ENCODE results near the gene CASS4. TPM values are rescaled to one million over a fixed set of nuclear protein-coding genes. Genes with fewer than 3 reads are reported as not detected.

The CASS4 gene
- total RNA-seq, 4 donors from 2014 or later, result 0.62 to 9.1 (median 3.7) TPM

- intact Hi-C loops (cut with DNase I; ENCODE audit: low total_unique reads), result no loop called here
- Histone ChIP-seq H3K9me3 (no peaks in the 10 kb centered on the region), H3K36me3 (no peaks in the 10 kb centered on the region), H3K4me1 (no peaks in the 10 kb centered on the region), H3K27ac (no peak overlapping the region), H3K27me3 (no peaks in the 10 kb centered on the region), H3K4me3 (no peak overlapping the region)
- TF ChIP-seq, protein P1, sequence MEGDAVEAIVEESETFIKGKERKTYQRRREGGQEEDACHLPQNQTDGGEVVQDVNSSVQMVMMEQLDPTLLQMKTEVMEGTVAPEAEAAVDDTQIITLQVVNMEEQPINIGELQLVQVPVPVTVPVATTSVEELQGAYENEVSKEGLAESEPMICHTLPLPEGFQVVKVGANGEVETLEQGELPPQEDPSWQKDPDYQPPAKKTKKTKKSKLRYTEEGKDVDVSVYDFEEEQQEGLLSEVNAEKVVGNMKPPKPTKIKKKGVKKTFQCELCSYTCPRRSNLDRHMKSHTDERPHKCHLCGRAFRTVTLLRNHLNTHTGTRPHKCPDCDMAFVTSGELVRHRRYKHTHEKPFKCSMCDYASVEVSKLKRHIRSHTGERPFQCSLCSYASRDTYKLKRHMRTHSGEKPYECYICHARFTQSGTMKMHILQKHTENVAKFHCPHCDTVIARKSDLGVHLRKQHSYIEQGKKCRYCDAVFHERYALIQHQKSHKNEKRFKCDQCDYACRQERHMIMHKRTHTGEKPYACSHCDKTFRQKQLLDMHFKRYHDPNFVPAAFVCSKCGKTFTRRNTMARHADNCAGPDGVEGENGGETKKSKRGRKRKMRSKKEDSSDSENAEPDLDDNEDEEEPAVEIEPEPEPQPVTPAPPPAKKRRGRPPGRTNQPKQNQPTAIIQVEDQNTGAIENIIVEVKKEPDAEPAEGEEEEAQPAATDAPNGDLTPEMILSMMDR (IDR thresholded peaks at IDR 0.05), result no peak
- no peak for TF ChIP-seq POLR2A (IDR thresholded peaks at IDR 0.05)
- no peak for DNase-seq
Observed at GRCh38 chr20:56440346-56441007, 28.4 kb downstream of the CASS4 start.

DNA sequence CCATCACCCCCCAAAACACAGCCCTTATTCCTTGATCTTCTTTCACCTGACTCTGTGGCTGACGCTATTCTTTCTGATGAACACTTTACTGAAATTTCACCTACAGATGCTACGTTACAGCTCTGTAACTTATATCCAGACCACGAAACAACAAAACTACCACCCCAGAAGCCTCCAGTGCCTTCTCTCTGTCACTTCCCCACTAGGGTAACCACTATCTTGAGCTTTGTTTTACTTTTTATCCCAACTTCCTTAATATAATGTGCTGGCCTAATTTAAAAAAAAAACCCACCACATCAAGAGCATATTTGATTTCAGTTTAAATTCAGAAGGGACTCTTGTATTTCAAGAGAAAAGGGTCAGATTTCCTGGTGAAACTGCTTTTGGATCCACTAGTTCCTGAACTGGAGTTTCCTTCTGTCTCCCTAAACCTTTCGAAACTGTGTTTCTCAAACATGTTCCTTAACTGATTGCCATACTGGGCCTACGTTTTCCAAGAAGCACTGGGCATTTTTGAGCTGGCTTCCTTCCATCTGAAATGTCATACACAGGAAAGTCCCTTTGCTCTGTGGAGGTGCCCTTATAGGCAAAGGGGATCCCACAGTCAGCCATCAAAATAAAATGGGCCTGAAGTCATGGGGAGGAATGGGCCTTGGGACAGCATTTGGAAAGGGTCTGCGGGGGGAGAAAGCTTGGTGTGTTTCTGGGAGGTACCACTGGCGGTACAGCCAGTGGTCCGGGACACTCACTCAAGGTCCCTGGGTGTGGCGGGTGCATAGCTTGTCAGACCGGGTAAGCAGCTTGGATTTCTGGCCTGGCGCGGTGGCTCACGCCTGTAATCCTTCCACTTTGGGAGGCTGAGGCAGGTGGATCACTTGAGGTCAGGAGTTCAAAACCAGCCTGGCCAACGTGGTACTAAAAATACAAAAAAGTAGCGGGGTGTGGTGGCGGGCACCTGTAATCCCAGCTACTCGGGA is 30.6 kb downstream of the CASS4 start:
- no peak for DNase-seq
- Histone ChIP-seq H3K4me3 (no peak overlapping the region), H3K9me3 (no peaks in the 10 kb centered on the region), H3K27me3 (no peaks in the 10 kb centered on the region), H3K4me1 (no peaks in the 10 kb centered on the region), H3K27ac (no peak overlapping the region), H3K36me3 (no peaks in the 10 kb centered on the region)
- TF ChIP-seq POLR2A (IDR thresholded peaks at IDR 0.05), result no peak
- TF ChIP-seq, protein P1 (IDR thresholded peaks at IDR 0.05), result no peak
- intact Hi-C loops (cut with DNase I; ENCODE audit: low total_unique reads), result no loop called here

- no peaks in the 10 kb centered on the region for H3K36me3 ChIP-seq
- no peak for DNase-seq
Observed at GRCh38 chr20:56443654-56444540, 31.8 kb downstream of the CASS4 start.

DNA sequence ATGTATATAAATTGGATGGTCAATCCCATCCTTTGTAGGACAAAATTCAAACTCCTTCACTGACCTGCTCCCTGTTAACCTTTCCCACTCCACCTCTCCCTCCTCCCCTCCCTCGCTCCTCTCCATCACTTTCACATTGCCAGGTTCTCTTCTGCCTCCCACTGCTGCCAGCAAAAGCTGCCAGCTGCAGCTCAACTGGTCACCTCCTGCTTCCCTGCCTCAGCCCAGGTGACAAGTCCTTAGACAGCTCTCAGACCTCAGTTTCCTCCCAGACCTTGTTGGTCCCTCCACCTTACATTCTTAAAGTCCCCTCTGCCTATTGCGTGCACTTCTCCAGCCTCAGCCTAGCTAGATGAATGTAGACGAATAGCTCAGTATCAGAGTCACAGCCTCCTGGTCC is 33.1 kb downstream of the CASS4 start:
- no peak for DNase-seq
- H3K9me3 ChIP-seq, result no peaks in the 10 kb centered on the region
- intact Hi-C loops (cut with DNase I; ENCODE audit: low total_unique reads), result no loop called here
- TF ChIP-seq, protein P1 (IDR thresholded peaks at IDR 0.05), result no peak
- no peak for TF ChIP-seq POLR2A (IDR thresholded peaks at IDR 0.05)
- H3K36me3 ChIP-seq, result no peaks in the 10 kb centered on the region
- H3K27me3 ChIP-seq, result no peaks in the 10 kb centered on the region
- no peak overlapping the region for H3K27ac ChIP-seq
- no peaks in the 10 kb centered on the region for H3K4me1 ChIP-seq
- no peak overlapping the region for H3K4me3 ChIP-seq

More at GRCh38 chr20:56443654-56444540, 31.8 kb downstream of the CASS4 start:
- intact Hi-C loops (cut with DNase I; ENCODE audit: low total_unique reads), result no loop called here
- H3K4me1 ChIP-seq, result no peaks in the 10 kb centered on the region
- TF ChIP-seq POLR2A (IDR thresholded peaks at IDR 0.05), result no peak
- TF ChIP-seq, protein P1 (IDR thresholded peaks at IDR 0.05), result no peak
- no peaks in the 10 kb centered on the region for H3K9me3 ChIP-seq
- no peak overlapping the region for H3K4me3 ChIP-seq
- no peak overlapping the region for H3K27ac ChIP-seq
- H3K27me3 ChIP-seq, result no peaks in the 10 kb centered on the region

Data from uterus (tissue), 4 donors.